Measurements from ENCODE around the gene SLC15A5.

Gene SLC15A5

DNA sequence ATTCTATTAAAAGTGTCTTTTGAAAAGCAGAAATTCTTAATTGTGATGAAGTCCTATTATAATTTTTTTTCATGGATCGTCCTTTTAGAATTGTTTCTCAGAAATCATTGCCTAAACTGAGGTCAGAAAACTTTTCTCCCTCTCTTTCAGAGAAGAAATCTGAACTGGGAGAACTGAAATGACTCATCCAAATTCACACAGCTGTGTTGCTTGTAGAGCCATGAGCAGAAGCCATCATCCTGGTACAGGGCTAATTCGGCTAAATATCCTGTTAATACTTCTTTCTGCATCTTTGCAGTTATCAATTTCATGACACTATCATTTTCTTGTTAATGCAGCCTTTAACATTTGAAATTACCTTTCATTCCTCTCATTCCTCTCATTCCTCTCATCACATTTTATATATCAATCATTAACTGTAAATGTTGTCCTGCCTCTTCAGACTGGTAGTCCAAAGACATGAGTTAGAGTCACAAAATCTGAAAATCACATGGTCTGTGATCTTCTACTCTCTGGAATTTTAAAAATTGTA, 15.5 kb downstream of the SLC15A5 start:
- no peak for DNase-seq (ENCODE audit: low read depth in 4 of 4, low spot score in 1 of 4)

DNA sequence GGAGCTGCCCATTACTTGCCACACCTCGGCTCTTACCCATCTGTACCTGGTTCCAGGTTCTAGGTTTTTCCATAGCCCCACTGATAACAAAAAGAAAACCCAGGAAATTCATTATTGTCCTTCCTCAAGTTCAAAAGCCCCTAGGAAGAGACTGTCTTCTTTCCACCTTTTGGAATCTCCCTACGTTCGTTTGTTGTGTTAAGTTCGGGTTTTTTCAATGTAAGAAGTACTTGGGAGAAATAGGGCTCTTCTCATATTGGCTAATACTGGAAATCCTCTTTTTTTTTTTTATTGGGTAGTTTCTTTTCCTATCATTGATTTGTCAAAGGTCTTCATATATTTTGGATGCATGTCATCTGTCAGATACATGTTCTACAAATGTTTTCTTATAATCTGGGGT, 17.3 kb downstream of the SLC15A5 start:
- no peak for DNase-seq (ENCODE audit: low read depth in 4 of 4, low spot score in 1 of 4)

DNA sequence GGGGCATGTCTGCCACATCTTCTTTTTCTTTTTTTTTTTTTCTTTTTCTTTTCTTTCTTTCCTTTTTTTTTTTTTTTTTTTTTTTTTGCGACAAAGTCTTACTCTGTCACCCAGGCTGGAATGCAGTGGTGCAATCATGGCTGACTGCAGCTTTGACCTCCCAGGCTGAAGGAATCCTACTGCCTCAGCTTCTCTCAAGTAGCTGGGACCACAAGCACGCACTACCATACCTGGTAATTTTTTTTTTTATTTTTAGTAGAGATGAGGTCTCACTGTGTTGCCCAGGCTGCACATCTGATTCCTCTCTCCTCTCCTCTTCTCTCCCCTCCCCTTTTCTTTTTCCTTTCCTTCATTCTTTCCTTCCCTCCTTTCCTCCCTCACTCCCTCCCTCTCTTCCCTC, 18.5 kb downstream of the SLC15A5 start:
- no peak for DNase-seq (ENCODE audit: low read depth in 4 of 4, low spot score in 1 of 4)

DNA sequence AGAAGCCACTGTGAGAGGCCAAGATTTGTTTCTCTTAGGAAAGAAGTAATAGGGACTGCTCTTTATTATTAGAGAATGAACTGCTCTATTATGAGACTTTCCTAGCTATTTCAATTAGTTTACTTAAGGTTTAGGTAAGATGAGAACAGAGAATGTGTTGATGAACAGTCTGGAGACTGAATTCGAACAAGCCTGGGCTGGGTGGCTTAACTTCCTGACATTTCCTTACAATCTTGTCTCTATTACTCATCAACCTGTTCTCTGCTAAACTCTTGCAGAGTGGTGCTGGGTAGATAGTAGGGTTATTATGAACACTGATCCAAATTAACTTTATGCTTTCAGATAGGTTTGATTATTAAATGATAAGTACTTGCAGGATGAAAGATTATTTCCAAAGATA, 31.2 kb downstream of the SLC15A5 start:
- no peak for DNase-seq (ENCODE audit: low read depth in 4 of 4, low spot score in 1 of 4)

DNA sequence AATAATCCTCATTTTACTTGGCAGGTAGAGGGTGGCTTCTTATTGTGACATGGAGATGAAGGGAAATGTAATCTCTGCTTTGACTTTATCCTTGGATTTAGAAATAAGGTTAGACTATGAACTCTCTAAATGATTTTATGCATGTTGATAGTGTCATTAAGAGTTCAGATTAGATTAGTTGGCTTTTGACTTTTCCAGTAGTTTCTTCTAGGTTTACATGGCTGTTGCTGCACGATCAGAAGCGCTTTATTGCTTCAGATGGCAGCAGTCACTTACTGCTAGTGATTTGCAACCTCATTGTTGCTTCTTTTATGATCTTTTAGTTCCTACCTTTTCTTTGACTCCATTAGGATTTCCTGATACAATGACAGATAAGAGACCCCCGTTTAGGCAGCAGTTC, 32.3 kb downstream of the SLC15A5 start:
- DNase-seq (ENCODE audit: low read depth in 4 of 4, low spot score in 1 of 4) = no peak

DNA sequence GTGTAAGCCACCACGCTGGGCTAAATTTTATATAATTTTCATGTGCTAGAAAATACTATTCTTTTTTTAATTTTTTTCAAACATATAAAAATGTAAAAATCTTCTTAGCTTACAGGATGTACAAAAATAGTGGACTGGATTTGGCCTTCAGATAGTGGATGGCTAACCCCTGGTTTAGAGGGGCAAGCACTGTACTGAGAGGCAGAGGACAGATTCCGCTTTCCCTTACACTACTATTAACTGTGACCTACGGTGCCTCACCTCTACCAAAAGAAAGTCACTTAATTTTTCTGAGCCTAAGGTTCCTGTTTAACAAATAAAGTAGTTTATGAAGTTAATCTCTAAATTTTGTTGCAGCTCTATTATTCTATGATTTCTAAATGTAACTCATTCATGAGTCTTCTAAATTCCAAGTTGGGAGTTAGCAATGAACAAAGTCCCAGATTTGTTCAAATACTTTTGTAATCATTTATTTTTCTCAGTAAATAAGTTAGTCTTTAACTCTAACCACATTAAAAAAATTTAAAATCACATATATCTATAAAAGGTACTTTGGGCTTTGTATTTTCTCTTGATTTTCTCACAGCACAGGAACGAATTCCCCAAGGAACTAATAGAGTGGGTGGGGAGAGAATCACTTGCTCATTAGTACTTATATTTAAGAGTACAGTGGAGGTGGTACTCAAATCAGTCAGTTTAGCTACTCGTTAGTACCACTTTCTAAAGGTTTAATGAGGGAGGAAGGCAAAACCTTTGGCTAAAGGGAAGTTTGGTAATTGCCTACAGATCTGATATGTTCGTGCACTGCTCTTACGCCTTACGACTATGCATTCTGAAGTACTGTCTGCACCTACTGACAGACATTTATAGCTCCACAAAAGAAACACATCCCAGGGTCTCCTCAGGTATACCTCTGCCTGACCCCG, 33.7 kb downstream of the SLC15A5 start:
- DNase-seq (ENCODE audit: low read depth in 4 of 4, low spot score in 1 of 4) = no peak

DNA sequence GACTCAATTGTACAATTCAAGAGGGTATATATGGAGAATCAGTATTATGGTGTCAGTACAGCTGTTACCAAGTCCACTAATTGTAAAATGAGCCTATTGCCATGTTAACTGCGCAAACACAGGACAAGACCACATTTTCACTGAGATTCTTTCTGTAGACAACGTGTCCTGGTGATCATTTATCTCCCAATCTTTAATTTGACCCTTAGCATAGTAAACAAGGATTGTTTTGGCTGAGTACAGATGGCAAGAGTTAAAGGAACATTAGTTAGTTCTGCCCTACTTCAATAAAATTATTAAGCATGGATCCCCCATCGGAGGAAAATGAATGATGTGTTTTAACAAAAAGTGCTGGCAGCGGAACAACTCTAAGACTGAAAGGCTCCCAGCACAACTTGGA, 36.1 kb downstream of the SLC15A5 start:
- no peak for DNase-seq (ENCODE audit: low read depth in 4 of 4, low spot score in 1 of 4)

DNA sequence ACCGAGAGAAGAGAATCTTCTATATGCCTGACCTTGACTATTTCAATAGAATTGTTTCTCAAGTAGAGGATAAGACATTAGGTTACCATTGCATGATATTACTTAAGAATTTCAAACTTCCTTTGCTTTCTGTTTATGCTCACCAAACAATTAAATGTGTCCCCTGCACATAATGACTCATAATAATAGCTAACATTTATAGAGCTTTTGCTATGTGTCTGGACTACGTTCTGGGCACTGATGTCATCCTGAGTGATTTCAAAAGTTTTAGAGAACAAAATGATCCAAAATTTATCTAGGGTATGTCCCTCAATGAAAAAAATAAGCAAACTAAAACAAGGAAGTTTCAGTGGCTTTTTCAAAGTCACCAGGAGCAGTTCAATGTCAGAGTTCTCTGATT, 38.8 kb downstream of the SLC15A5 start:
- no peak for DNase-seq (ENCODE audit: low read depth in 4 of 4, low spot score in 1 of 4)

DNA sequence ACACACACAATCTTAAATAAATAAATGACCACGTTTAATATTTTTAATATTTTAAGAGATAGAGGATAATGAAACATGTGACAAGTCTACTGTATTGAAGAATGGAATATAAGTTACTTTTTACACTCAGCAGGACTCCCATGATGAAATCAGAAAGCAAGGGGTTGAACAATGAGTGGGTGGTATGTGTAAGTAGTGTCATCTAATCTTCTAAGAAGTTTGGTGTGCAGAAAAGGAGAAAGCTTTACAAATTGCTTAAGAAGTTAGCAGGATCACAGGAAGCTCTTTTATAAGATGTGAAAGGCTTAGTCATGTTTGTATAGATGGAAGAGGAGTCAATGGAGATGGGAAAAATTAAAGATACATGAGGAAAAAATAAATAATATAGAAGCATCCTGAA, 47.8 kb downstream of the SLC15A5 start:
- no peak for DNase-seq (ENCODE audit: low read depth in 4 of 4, low spot score in 1 of 4)

DNA sequence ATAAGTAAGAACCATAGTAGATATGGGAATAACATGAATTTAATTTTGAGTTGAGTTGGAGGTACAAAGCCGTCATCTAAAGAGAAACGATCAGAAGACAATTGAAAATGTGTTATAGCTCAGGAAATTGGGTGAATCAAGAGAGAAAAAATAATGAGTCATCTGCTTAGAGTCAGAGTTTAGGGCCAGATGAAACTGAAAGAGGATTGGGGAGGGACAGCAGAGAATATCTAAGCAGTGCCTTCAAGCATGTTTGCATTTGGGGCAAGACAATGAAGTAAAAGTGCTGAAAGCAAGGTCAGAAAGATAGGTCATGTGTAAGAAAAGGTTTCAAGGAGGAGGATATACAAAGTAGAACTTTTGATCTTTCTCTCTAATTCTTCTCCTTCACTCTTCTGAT, 49.4 kb downstream of the SLC15A5 start:
- no peak for DNase-seq (ENCODE audit: low read depth in 4 of 4, low spot score in 1 of 4)

DNA sequence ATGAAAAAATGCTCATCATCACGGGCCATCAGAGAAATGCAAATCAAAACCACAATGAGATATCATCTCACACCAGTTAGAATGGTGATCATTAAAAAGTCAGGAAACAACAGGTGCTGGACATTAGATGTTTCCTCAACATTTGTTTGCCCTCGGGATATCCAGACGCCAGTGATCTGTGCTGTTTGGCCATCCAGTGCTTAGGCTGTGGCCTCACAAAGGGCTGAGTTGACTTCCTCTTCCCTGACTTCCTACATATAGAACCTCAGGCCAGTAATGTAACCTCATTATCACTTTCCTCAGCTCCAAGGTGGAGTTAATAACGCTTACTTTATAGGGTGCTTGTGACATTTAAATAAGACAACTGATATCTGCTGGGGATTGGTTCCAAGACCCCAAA, 51.8 kb downstream of the SLC15A5 start:
- DNase-seq (ENCODE audit: low read depth in 4 of 4, low spot score in 1 of 4) = no peak

DNA sequence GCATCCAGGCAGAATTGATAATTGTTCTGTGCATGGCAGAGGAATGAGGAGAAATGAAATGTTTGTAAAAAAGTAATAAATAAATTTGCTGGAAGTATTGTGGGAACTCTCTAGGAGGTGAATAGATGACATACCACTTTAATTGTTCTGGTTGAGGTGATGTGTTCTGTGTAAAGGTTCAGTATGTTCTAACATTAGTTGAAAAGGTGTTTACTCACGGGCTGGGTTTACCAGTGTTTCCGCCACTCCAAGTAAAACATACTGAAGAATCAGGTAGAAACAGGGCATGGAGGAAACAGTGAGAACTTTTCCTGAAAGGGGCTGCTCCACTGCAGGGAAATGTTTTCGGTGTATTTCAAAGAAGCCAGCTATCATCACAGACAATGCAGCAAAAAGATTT, 53.3 kb downstream of the SLC15A5 start:
- no peak for DNase-seq (ENCODE audit: low read depth in 4 of 4, low spot score in 1 of 4)

DNA sequence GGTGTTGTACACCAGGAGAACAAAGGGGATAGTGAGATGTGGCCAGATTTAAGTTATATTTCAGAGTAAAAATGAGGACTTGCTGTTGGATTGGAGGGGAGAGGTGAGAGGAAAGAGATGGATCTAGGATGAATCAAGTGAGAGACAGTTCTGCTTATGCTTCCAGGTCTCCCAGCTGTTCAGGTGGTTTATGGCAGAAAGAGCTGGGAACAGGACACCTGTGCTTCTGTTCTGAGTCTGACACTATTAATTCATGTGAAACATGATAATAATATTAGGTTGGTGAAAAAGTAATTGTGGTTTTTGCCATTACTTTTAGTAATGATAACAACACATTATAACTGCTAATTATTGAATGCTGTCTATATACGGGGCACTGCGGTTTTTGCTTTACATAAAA, 55.7 kb downstream of the SLC15A5 start:
- no peak for DNase-seq (ENCODE audit: low read depth in 4 of 4, low spot score in 1 of 4)

DNA sequence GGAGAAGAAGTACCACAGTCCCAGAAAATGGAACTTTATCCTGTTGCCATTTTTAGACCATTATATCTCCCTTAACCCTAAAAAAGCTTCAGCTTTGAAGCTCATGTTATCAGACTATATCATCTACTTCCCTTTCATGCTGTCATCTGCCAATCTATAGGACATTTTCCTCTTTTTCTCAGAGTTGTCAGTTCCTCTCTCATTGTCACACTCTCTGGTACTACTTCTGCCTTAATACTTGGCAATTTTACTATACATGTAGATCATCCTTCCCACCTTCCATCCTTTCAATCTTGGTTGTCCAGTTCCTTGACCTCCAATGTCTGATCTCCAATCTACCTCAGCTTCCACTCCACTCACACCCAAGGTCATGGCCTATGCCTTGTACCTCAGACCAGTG, 57.4 kb downstream of the SLC15A5 start:
- no peak for DNase-seq (ENCODE audit: low read depth in 4 of 4, low spot score in 1 of 4)

DNA sequence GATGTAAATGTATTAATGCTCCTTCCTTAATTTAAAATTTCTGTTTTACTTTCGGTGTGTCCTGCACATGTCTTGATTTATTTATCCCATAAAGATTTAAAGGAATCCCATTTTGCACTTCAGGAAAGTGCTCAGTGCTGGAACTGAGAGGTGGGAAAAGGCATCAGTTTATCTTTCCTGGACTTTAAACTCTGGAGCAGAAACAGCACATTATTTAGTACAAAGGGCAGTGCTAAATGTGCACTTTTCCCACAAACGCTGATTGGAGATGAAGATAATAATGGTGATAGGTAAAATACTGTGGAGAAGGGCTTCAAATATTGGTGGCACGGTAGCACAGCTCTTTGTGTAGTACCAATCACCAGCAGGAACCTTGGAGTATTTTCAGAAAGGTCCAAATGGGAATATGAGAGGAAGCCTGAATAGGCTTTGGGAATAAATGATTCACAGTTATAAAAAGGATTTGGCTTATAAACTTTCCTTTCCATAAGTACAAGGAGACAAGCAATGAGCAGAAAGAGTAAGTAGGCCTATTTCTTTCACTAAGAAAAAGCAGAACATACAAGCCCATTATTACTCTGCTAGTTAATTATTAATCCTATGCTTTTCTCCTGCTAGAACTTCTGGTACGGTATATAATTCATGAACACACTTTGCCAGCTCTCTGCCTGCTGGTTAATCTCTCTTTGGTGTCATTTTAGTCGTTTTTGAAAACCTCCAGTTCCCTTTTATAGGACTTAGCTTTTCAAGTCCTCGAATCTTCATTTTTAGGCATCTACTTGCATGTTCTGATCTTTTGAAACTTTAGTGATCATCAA, 58.3 kb downstream of the SLC15A5 start:
- DNase-seq (ENCODE audit: low read depth in 4 of 4, low spot score in 1 of 4) = no peak

DNA sequence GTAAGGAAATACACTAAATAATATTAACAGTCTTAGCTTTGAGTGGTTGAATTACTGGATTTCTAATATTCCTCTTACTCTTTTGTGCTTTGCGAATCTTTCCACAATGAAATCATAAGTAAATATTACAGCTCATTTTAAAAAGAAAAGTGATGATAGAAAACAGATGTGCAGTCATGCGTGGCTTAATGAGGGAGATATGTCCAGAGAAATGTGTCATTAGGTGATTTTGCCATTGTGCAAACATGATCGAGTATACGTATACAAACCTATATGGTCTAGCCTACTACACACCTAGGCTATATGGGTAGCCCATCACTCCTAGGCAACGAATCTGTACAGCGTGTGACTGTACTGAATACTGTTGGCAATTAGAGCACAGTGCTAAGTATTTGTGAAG, 59.3 kb downstream of the SLC15A5 start:
- no peak for DNase-seq (ENCODE audit: low read depth in 4 of 4, low spot score in 1 of 4)

DNA sequence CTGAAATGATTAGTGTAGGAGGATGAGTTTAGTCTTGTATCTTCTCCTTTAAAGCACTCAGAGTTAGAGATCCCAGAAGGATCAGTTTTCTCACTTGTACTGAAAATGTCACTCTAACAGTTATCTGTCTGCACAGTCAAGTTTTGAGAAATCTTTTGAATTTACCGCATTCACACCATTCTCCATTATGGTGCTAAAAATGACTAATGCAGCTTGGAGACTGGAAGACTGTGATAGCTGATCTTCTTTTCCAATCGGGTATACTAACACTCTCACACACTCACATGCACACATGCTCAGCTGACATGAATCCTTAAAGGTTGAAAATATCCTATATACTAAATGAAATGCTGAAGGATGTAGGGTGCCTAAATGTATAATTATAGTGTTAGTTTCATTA, 65.8 kb downstream of the SLC15A5 start:
- DNase-seq (ENCODE audit: low read depth in 4 of 4, low spot score in 1 of 4) = no peak

DNA sequence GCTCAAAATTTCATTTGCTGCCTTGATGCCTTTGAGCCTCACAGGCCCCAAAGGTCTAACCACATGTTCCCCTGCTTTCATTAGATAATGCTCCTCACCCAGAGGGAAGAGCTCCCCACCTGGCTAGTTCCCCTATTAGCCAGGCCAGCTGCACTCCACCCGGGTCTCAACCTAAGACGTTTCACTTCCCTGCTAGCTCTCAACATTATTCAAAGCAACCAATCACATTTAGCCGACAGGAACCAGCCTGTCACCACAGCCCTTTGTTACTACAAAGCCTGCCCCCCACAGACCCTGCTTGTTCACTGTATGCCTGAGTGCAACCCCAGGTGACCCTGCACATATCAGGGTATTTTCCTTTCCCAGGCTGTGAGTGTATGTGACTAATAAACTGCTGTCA, 78.6 kb downstream of the SLC15A5 start:
- DNase-seq (ENCODE audit: low read depth in 4 of 4, low spot score in 1 of 4) = no peak

DNA sequence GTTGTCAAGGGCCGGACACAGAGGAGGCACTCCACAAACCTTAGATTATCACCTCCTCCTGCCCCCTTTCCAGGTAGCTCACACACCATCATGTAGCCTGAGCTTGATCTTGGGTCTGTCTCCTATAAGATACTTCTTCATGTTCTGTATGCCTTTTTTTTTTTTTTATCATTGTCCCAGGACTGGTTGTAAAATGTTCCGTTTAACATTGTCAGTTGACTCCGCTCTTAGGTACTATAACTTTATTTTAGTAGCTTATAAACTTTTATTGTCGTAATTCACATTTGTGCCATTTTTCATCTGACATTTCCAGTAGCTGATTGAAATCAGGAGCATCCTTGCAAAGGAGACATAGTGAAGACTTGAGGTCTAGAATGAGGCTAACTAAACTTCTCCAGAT, 79.9 kb downstream of the SLC15A5 start:
- DNase-seq (ENCODE audit: low read depth in 4 of 4, low spot score in 1 of 4) = no peak

DNA sequence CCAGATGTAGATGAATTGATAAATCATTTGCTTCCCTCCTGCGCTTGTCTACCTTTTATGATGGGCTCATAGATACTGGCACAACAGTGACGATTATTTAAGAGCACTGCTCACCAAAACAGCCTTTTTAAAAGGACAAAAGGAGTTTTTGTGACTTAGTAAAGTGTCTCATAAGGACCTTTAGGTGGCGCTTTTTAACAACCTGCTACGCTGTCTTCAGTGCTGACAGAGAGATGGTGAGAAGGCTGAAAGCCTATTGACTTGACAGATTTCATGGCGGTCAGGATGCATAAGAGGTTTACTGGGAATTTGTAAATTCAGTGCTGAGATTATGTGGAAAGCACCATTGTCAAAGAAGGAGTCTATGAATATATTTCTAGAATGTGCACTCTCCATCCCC, 87.6 kb downstream of the SLC15A5 start:
- no peak for DNase-seq (ENCODE audit: low read depth in 4 of 4, low spot score in 1 of 4)

DNA sequence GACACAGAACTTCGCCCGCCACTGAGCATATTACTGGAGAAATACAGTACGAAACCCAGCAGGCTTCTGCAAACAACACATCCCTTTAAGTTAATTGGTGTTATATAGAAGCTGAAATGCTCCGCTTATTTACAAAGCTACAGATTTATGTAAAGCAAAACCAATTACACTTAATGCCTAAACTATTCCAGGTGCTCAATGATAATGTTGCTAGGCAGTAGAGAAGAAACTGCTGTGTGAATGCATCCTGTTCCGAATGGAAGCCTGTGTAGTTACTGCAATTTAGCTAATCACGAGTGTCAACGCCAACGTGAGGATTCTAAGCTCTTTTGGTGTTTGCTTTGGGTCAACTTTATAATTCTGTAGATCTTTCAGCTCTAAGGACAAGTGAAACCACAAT, 89.8 kb downstream of the SLC15A5 start:
- DNase-seq (ENCODE audit: low read depth in 4 of 4, low spot score in 1 of 4) = no peak

DNA sequence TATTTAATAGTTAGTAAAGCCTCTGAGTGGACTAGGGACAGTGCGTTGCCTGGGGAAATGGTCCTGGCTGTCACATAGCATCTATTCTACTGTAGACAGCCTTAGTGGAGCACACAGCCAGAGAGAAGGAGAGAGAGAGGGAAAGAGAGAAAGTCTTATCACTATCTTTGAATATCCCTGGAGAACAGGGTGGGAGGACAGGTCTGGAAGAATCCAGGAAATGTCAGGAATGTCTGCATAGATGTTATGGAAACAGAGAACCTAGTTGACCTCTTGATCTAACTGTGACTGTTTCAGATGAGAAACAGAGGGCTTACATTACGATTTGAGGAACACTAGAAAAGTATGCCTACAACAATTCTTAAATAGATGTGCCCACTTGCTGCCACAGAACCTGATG, 92.8 kb downstream of the SLC15A5 start:
- no peak for DNase-seq (ENCODE audit: low read depth in 4 of 4, low spot score in 1 of 4)
